ENCODE results near the gene CCDC17. TPM values are rescaled to one million over a fixed set of nuclear protein-coding genes. Genes with fewer than 3 reads are reported as not detected.

The CCDC17 gene
- total RNA-seq, 1 experiment from 2014 or later: 4.7 TPM

GRCh38 chr1:45667321-45668111 is 43.7 kb upstream of the CCDC17 start:
- TF ChIP-seq CTCF (IDR thresholded peaks at IDR 0.05; ENCODE audit: unreplicated experiment): no peak
- Mint-ChIP-seq H3K4me3 (ENCODE audit: low read depth, unreplicated experiment) (no peak overlapping the region), H3K9me3 (ENCODE audit: low read depth, unreplicated experiment) (no peaks in the 10 kb centered on the region), H3K4me1 (ENCODE audit: low read depth, unreplicated experiment) (peaks cover 6% of the 10 kb centered on the region), H3K27me3 (ENCODE audit: unreplicated experiment) (no peaks in the 10 kb centered on the region), H3K36me3 (ENCODE audit: insufficient read depth, unreplicated experiment) (no peaks in the 10 kb centered on the region), H3K27ac (ENCODE audit: unreplicated experiment) (no peak overlapping the region)
- CTCF ChIA-PET: no interaction called here
- DNase-seq: no peak
- BruUV-seq (replicated peaks): no TSS peak
- intact Hi-C loops (cut with micrococcal nuclease; ENCODE audit: unreplicated experiment): no loop called here

DNA sequence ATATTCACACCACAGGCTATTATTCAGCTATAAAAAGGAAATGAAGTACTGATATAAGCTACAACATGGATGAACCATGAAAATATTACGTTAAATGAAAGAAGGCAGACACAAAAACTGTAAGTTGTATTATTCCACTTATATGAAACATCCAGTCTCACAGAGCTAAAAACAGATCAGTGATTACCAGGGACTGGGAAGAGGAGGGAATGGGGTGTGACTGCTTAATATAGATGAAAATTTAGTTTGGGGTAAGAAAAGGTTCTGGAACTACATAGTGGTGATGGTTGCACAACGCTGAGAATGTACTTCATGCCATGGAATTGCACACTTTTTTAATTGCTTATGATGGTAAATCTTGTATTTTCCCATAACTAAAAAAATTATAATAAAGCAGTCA is 43.0 kb upstream of the CCDC17 start:
- Mint-ChIP-seq H3K27me3 (ENCODE audit: unreplicated experiment) (no peaks in the 10 kb centered on the region), H3K4me1 (ENCODE audit: low read depth, unreplicated experiment) (peaks cover 6% of the 10 kb centered on the region), H3K9me3 (ENCODE audit: low read depth, unreplicated experiment) (no peaks in the 10 kb centered on the region), H3K27ac (ENCODE audit: unreplicated experiment) (no peak overlapping the region), H3K36me3 (ENCODE audit: insufficient read depth, unreplicated experiment) (no peaks in the 10 kb centered on the region), H3K4me3 (ENCODE audit: low read depth, unreplicated experiment) (no peak overlapping the region)
- no TSS peak for BruUV-seq (replicated peaks)
- DNase-seq: no peak
- TF ChIP-seq CTCF (IDR thresholded peaks at IDR 0.05; ENCODE audit: unreplicated experiment): no peak
- CTCF ChIA-PET: no interaction called here
- intact Hi-C loops (cut with micrococcal nuclease; ENCODE audit: unreplicated experiment): no loop called here

- TSS peak; percentile 75 for BruUV-seq (replicated peaks)
- CTCF ChIA-PET: no interaction called here
- Mint-ChIP-seq H3K36me3 (ENCODE audit: insufficient read depth, unreplicated experiment) (peaks cover 22% of the 10 kb centered on the region), H3K27me3 (ENCODE audit: unreplicated experiment) (no peaks in the 10 kb centered on the region), H3K27ac (ENCODE audit: unreplicated experiment) (no peak overlapping the region), H3K4me1 (ENCODE audit: low read depth, unreplicated experiment) (no peaks in the 10 kb centered on the region), H3K9me3 (ENCODE audit: low read depth, unreplicated experiment) (no peaks in the 10 kb centered on the region), H3K4me3 (ENCODE audit: low read depth, unreplicated experiment) (no peak overlapping the region)
- TF ChIP-seq CTCF (IDR thresholded peaks at IDR 0.05; ENCODE audit: unreplicated experiment): no peak
- intact Hi-C loops (cut with micrococcal nuclease; ENCODE audit: unreplicated experiment): no loop called here
- no peak for DNase-seq
Measured at GRCh38 chr1:45660336-45660735, 36.5 kb upstream of the CCDC17 start.

GRCh38 chr1:45659222-45659621 is 35.4 kb upstream of the CCDC17 start:
- H3K4me3 Mint-ChIP-seq (ENCODE audit: low read depth, unreplicated experiment): no peak overlapping the region
- peaks cover 22% of the 10 kb centered on the region for H3K36me3 Mint-ChIP-seq (ENCODE audit: insufficient read depth, unreplicated experiment)
- H3K27ac Mint-ChIP-seq (ENCODE audit: unreplicated experiment): no peak overlapping the region

More at GRCh38 chr1:45659222-45659621, 35.4 kb upstream of the CCDC17 start:
- no peak for TF ChIP-seq CTCF (IDR thresholded peaks at IDR 0.05; ENCODE audit: unreplicated experiment)
- no peak for DNase-seq
- Mint-ChIP-seq H3K27me3 (ENCODE audit: unreplicated experiment) (no peaks in the 10 kb centered on the region), H3K4me1 (ENCODE audit: low read depth, unreplicated experiment) (no peaks in the 10 kb centered on the region), H3K9me3 (ENCODE audit: low read depth, unreplicated experiment) (no peaks in the 10 kb centered on the region)
- intact Hi-C loops (cut with micrococcal nuclease; ENCODE audit: unreplicated experiment): no loop called here
- BruUV-seq (replicated peaks): no TSS peak
- CTCF ChIA-PET: no interaction called here
